Measurements from ENCODE around the gene GRIN3A. TPM values are rescaled to one million over a fixed set of nuclear protein-coding genes. Genes with fewer than 3 reads are reported as not detected.

The GRIN3A gene
- total RNA-seq = under 1 TPM in 1 of 4 donors, not detected in 3; 0.21 TPM

GRCh38 chr9:101738566-101739183 is at the start of gene GRIN3A:
GRIN3A (minus strand) TSS chr9:101738647; CDS start chr9:101737979, 668 bp downstream.
- DNase-seq (ENCODE audit: low spot score in 2 of 2) = no peak
- WGBS = 2% methylated on average over 24 of the region's 26 CpGs

GRCh38 chr9:101787891-101788290 is 49.4 kb upstream of the GRIN3A start:
- Histone ChIP-seq H3K27ac (no peak overlapping the region), H3K4me3 (no peak overlapping the region), H3K4me1 (no peaks in the 10 kb centered on the region), H3K27me3 (no peaks in the 10 kb centered on the region), H3K36me3 (no peaks in the 10 kb centered on the region), H3K9me3 (no peaks in the 10 kb centered on the region)
- TF ChIP-seq CTCF (IDR thresholded peaks at IDR 0.05) (no peak), POLR2A (IDR thresholded peaks at IDR 0.05) (no peak), POLR2AphosphoS5 (IDR thresholded peaks at IDR 0.05) (no peak), EP300 (IDR thresholded peaks at IDR 0.05) (no peak)
- WGBS = 19% methylated on average over 1 of the region's 1 CpG
- DNase-seq (ENCODE audit: low spot score in 2 of 2) = no peak

More at GRCh38 chr9:101738566-101739183, at the start of gene GRIN3A:
- Histone ChIP-seq H3K27ac (no peak within 1 kb of the TSS), H3K4me3 (peak within 1 kb of the TSS; percentile 50), H3K4me1 (peaks cover 18% of the 10 kb centered on the region), H3K9me3 (no peaks in the 10 kb centered on the region), H3K27me3 (peaks cover 46% of the 10 kb centered on the region), H3K36me3 (no peaks in the 10 kb centered on the region)
- TF ChIP-seq POLR2AphosphoS5 (IDR thresholded peaks at IDR 0.05) (no peak), CTCF (IDR thresholded peaks at IDR 0.05) (no peak), EP300 (IDR thresholded peaks at IDR 0.05) (no peak), POLR2A (IDR thresholded peaks at IDR 0.05) (no peak)

- H3K4me3 ChIP-seq = no peak overlapping the region
- H3K4me1 ChIP-seq = no peaks in the 10 kb centered on the region
- 85% methylated on average over 4 of the region's 4 CpGs for WGBS
- H3K27ac ChIP-seq = no peak overlapping the region
- TF ChIP-seq POLR2AphosphoS5 (IDR thresholded peaks at IDR 0.05) (no peak), CTCF (IDR thresholded peaks at IDR 0.05) (no peak), POLR2A (IDR thresholded peaks at IDR 0.05) (no peak), EP300 (IDR thresholded peaks at IDR 0.05) (no peak)
- no peaks in the 10 kb centered on the region for H3K36me3 ChIP-seq
- DNase-seq (ENCODE audit: low spot score in 2 of 2) = no peak
- no peaks in the 10 kb centered on the region for H3K9me3 ChIP-seq
- no peaks in the 10 kb centered on the region for H3K27me3 ChIP-seq
Observed at GRCh38 chr9:101778332-101778731, 39.9 kb upstream of the GRIN3A start.

GRCh38 chr9:101764472-101764871 is 26.0 kb upstream of the GRIN3A start:
- no peaks in the 10 kb centered on the region for H3K4me1 ChIP-seq
- H3K27me3 ChIP-seq = no peaks in the 10 kb centered on the region
- DNase-seq (ENCODE audit: low spot score in 2 of 2) = no peak
- H3K9me3 ChIP-seq = no peaks in the 10 kb centered on the region
- H3K4me3 ChIP-seq = no peak overlapping the region
- TF ChIP-seq EP300 (IDR thresholded peaks at IDR 0.05) (no peak), POLR2A (IDR thresholded peaks at IDR 0.05) (no peak)
- H3K27ac ChIP-seq = no peak overlapping the region
- H3K36me3 ChIP-seq = no peaks in the 10 kb centered on the region
- WGBS = 54% methylated on average over 3 of the region's 3 CpGs

GRCh38 chr9:101758304-101758930 is 20.0 kb upstream of the GRIN3A start:
- Histone ChIP-seq H3K4me1 (no peaks in the 10 kb centered on the region), H3K27me3 (no peaks in the 10 kb centered on the region), H3K9me3 (no peaks in the 10 kb centered on the region), H3K36me3 (no peaks in the 10 kb centered on the region), H3K4me3 (no peak overlapping the region), H3K27ac (no peak overlapping the region)
- DNase-seq (ENCODE audit: low spot score in 2 of 2) = no peak
- WGBS = 36% methylated on average over 2 of the region's 2 CpGs
- TF ChIP-seq EP300 (IDR thresholded peaks at IDR 0.05) (no peak), POLR2A (IDR thresholded peaks at IDR 0.05) (no peak), CTCF (IDR thresholded peaks at IDR 0.05) (no peak), POLR2AphosphoS5 (IDR thresholded peaks at IDR 0.05) (no peak)
